Esophagus muscularis mucosa (tissue), 4 donors: Measurements from ENCODE around the gene EIF4G1.

Experiments used
- CTCF ChIP-seq, 3 experiments: fragments of 200-600 bp in 2 of 3; fragments of 450-650 bp in 1 of 3; sonication (generic) in 2 of 3; IDR thresholded peaks; one replicate each; pipeline ENCODE4 v1.5.1; 2017 to 2019; ENCODE audit warnings: antibody characterized with exemption in 3 of 3, mild to moderate bottlenecking in 2 of 3, moderate library complexity in 1 of 3
- EP300 ChIP-seq: sonication (generic); formaldehyde crosslinking; IDR thresholded peaks from one replicate; pipeline ENCODE4 v1.6.1; 2017; ENCODE audit warnings: antibody characterized with exemption
- POLR2A ChIP-seq: fragments of 450-650 bp; IDR thresholded peaks from one replicate; pipeline ENCODE4 v1.6.1; 2017; ENCODE audit warnings: antibody characterized with exemption, moderate library complexity, mild to moderate bottlenecking, low read depth
- POLR2AphosphoS5 ChIP-seq, 2 donors: sonication (generic); formaldehyde crosslinking; IDR thresholded peaks; one replicate each; pipeline ENCODE4 v1.6.1; 2017; ENCODE audit warnings: antibody characterized with exemption in 2 of 2

DNA sequence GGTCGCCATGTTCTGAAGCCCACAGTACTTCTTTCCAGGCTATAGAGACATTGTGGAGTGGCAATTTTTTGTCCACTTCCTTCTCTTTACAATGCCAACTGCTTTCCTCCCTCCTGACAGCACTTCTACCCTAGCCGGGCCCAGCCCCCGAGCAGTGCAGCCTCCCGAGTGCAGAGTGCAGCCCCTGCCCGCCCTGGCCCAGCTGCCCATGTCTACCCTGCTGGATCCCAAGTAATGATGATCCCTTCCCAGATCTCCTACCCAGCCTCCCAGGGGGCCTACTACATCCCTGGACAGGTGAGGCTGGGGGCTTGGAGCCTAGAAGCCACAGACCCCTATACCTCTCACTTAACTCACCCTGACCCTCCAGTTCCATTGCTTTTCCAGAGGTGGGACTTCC, 2.8 kb downstream of the EIF4G1 start:
- TF ChIP-seq POLR2A (no peak), EP300 (no peak), POLR2AphosphoS5 (IDR thresholded peaks at IDR 0.05) (no peak), CTCF (IDR thresholded peaks at IDR 0.05) (no peak)
